HepG2 (cell line): Measurements from ENCODE around the gene TRIM8. TPM values are rescaled to one million over a fixed set of nuclear protein-coding genes. Genes with fewer than 3 reads are reported as not detected.

Source experiments
- ATAC-seq: fragments of 200-7000 bp; cut with Tn5 transposase; 3 replicates; pipeline ENCODE4 v1.9.1; 2020; ENCODE audit warnings: mild to moderate bottlenecking, moderate library complexity
- BruUV-seq: library from RNA; stranded (reverse); fragments of 400-500 nt; replicated peaks from 2 replicates; lab custom pipeline; 2021; lab: Mats Ljungman, UMichigan
- CTCF ChIA-PET: fragments of 300-600 bp; formaldehyde crosslinking; extraction: SDS; loops from one replicate; lab custom pipeline; 2021; ENCODE audit warnings: low total read pairs, inconsistent platforms, low intra/inter-chr PET ratio; lab: Yijun Ruan, JAX
- POLR2A ChIA-PET: fragments of 350-600 bp; sonication (Branson Sonifier 250); formaldehyde crosslinking; loops from one replicate; lab custom pipeline; 2020; ENCODE audit warnings: antibody characterized with exemption, inconsistent platforms; lab: Yijun Ruan, JAX
- DNase-seq: peaks from one replicate; pipeline ENCODE4 v3.0.0-alpha.2; 2015; ENCODE audit warnings: low spot score
- FAIRE-seq: peaks from 3 replicates; lab custom pipeline; 2011; peaks lifted over from hg19 to GRCh38; lab: Jason Lieb, UNC
- H2AFZ ChIP-seq: one replicate; pipeline ENCODE4 v1.6.1; 2011; ENCODE audit warnings: low read length, inconsistent platforms
- H3K27ac ChIP-seq: fragments of 300-600 bp; 3 replicates; pipeline ENCODE4 v1.8.0; 2011; ENCODE audit warnings: mixed run types, mild to moderate bottlenecking, mixed read lengths, low read length, inconsistent platforms; ENCODE audit not compliant: insufficient read depth; ENCODE audit errors: extremely low read length
- H3K27me3 ChIP-seq, 2 experiments: fragments of 200-600 bp in 1 of 2; 2 replicates in 1 of 2; 3 replicates in 1 of 2; pipeline versions ENCODE4 v1.6.0 to v1.8.0; 2011; ENCODE audit warnings: low read length in 2 of 2, mild to moderate bottlenecking in 2 of 2, moderate library complexity in 2 of 2, inconsistent platforms in 1 of 2; ENCODE audit not compliant: insufficient read depth in 2 of 2, control insufficient read depth in 1 of 2
- H3K36me3 ChIP-seq, 2 experiments: fragments of 200-600 bp in 1 of 2; replicated peaks in 1 of 2; 2 replicates in 1 of 2; 3 replicates in 1 of 2; pipeline versions ENCODE4 v1.5.1 to v1.8.0; 2011; ENCODE audit warnings: low read length in 2 of 2, inconsistent platforms in 1 of 2; ENCODE audit not compliant: insufficient read depth in 2 of 2, control insufficient read depth in 1 of 2
- H3K4me1 ChIP-seq: 2 replicates; pipeline ENCODE4 v1.5.1; 2012; ENCODE audit warnings: low read length, inconsistent platforms; ENCODE audit not compliant: insufficient read depth
- H3K4me2 ChIP-seq: 2 replicates; pipeline ENCODE4 v1.6.0; 2011; ENCODE audit warnings: low read depth, low read length, inconsistent platforms
- H3K4me3 ChIP-seq, 3 experiments: fragments of 200-600 bp in 1 of 3; sonication (generic), shearing (Covaris generic) in 1 of 3; replicated peaks in 1 of 3; 2 replicates each; pipeline ENCODE4 v1.5.1; 2011 to 2016; ENCODE audit warnings: low read length in 3 of 3, inconsistent platforms in 2 of 3, low read depth in 2 of 3, mild to moderate bottlenecking in 2 of 3, control low read depth in 1 of 3, mixed read lengths in 1 of 3; ENCODE audit not compliant: insufficient read depth in 1 of 3
- H3K79me2 ChIP-seq: one replicate; pipeline ENCODE4 v1.6.1; 2011; ENCODE audit warnings: low read length, inconsistent platforms; ENCODE audit not compliant: insufficient read depth
- H3K9ac ChIP-seq: 2 replicates; pipeline ENCODE4 v1.6.0; 2011; ENCODE audit warnings: mild to moderate bottlenecking, low read depth, low read length, inconsistent platforms; ENCODE audit not compliant: insufficient read depth
- H3K9me3 ChIP-seq: 2 replicates; pipeline ENCODE4 v1.5.1; 2012; ENCODE audit warnings: mild to moderate bottlenecking, low read length
- H4K20me1 ChIP-seq: 2 replicates; pipeline ENCODE4 v1.6.0; 2011; ENCODE audit warnings: inconsistent platforms, mild to moderate bottlenecking, low read length, moderate library complexity; ENCODE audit not compliant: insufficient read depth
- CBFB ChIP-seq: sonication (generic); formaldehyde crosslinking; IDR thresholded peaks from 2 replicates; pipeline ENCODE4 v1.4.0; 2020; ENCODE audit warnings: missing genetic modification reagents
- HMG20A ChIP-seq: IDR thresholded peaks from 2 replicates; pipeline ENCODE4 v1.6.1; 2016; ENCODE audit warnings: borderline replicate concordance
- HMG20B ChIP-seq: conservative IDR thresholded peaks from 2 replicates; pipeline ENCODE4 v1.6.1; 2016; ENCODE audit warnings: missing genetic modification reagents, missing compliant biosample characterization
- NFIC ChIP-seq: IDR thresholded peaks from 2 replicates; pipeline ENCODE4 v1.6.1; 2012; ENCODE audit warnings: mild to moderate bottlenecking, low read length, inconsistent platforms
- NR3C1 ChIP-seq: sonication (generic); formaldehyde crosslinking; IDR thresholded peaks from 2 replicates; pipeline ENCODE4 v1.4.0; 2020; ENCODE audit warnings: missing genetic modification reagents
- RXRA ChIP-seq: sonication (generic); formaldehyde crosslinking; IDR thresholded peaks from 2 replicates; pipeline ENCODE4 v1.5.1; 2020; ENCODE audit warnings: missing genetic modification reagents
- ZNF556 ChIP-seq: sonication (generic); formaldehyde crosslinking; IDR thresholded peaks from 2 replicates; pipeline ENCODE4 v1.4.0; 2020; ENCODE audit warnings: mild to moderate bottlenecking, missing genetic modification reagents, borderline replicate concordance
- ZNF589 ChIP-seq: sonication (generic); formaldehyde crosslinking; conservative IDR thresholded peaks from 2 replicates; pipeline ENCODE4 v1.8.0; 2022; ENCODE audit warnings: mild to moderate bottlenecking, moderate library complexity, missing genetic modification reagents
- ZNF644 ChIP-seq: IDR thresholded peaks from 2 replicates; pipeline ENCODE4 v1.6.1; 2016; ENCODE audit warnings: low read depth
- ZNF7 ChIP-seq: IDR thresholded peaks from 2 replicates; pipeline ENCODE4 v1.6.1; 2016; ENCODE audit warnings: missing biosample characterization, missing genetic modification reagents
- WGBS: methylation state at CpG from one replicate; pipeline ENCODE4 v1.1.6; 2017; ENCODE audit warnings: low lambda C conversion rate; 5-methylcytosine and 5-hydroxymethylcytosine counted together
- in situ Hi-C: cut with HindIII; loops from 2 replicates; pipeline ENCODE4 v1.10.0; 2017; ENCODE audit warnings: low pct_unique_long_range_greater_than_20kb; ENCODE audit not compliant: extremely low pct_ligation_motif_present
- intact Hi-C: fragments of 100-400 bp; cut with micrococcal nuclease; formaldehyde crosslinking; loops from one replicate; pipeline ENCODE4 v1.10.0; 2022; ENCODE audit not compliant: unreplicated experiment
- polyA plus RNA-seq, 8 experiments: library from polyadenylated mRNA; depleted of rRNA in 3 of 8; stranded (reverse) in 7 of 8; unstranded in 1 of 8; fragments of >200 nt; fragmentation: Illumina TruSeq in 4 of 8; extraction: Trizol in 4 of 8; gene quantifications; 2 replicates each; pipeline versions ENCODE4 v1.2.1 to v1.2.3, GENCODE V29; 2011 to 2016; ENCODE audit warnings: low read depth in 4 of 8, missing spikeins in 1 of 8, mixed read lengths in 1 of 8; ENCODE audit not compliant: insufficient read depth in 1 of 8
- total RNA-seq, 5 experiments: library from RNA; depleted of rRNA; stranded (reverse); fragments of >200 nt; fragmentation: Illumina TruSeq; extraction: Trizol; gene quantifications; 2 replicates each; pipeline ENCODE4 v1.2.3, GENCODE V29; 2016; ENCODE audit warnings: low read depth in 1 of 5
- TF ChIP-seq, protein P1 (sequence below): sonication (generic); formaldehyde crosslinking; IDR thresholded peaks from 2 replicates; pipeline ENCODE4 v1.4.0; 2020; ENCODE audit warnings: missing genetic modification reagents
- TF ChIP-seq, protein P2 (sequence below): sonication (generic); formaldehyde crosslinking; IDR thresholded peaks from 2 replicates; pipeline ENCODE4 v1.4.0; 2020; ENCODE audit warnings: low read depth, mild to moderate bottlenecking, missing genetic modification reagents
- TF ChIP-seq, protein P3 (sequence below): IDR thresholded peaks from 2 replicates; pipeline ENCODE4 v1.6.1; 2016; ENCODE audit warnings: low read depth, control low read depth
- TF ChIP-seq, protein P4 (sequence below), 2 experiments: IDR thresholded peaks; 2 replicates each; pipeline ENCODE4 v1.6.1; 2011 to 2012; ENCODE audit warnings: low read length in 2 of 2, borderline replicate concordance in 1 of 2, low read depth in 1 of 2, mild to moderate bottlenecking in 1 of 2, moderate library complexity in 1 of 2

Gene TRIM8
- total and polyA plus RNA-seq, 2 of the 13 experiments (the other 11 are each of a cell fraction or from before 2014, with no cell fraction given), result 38.9 to 66.5 TPM

- TF ChIP-seq, protein P1, sequence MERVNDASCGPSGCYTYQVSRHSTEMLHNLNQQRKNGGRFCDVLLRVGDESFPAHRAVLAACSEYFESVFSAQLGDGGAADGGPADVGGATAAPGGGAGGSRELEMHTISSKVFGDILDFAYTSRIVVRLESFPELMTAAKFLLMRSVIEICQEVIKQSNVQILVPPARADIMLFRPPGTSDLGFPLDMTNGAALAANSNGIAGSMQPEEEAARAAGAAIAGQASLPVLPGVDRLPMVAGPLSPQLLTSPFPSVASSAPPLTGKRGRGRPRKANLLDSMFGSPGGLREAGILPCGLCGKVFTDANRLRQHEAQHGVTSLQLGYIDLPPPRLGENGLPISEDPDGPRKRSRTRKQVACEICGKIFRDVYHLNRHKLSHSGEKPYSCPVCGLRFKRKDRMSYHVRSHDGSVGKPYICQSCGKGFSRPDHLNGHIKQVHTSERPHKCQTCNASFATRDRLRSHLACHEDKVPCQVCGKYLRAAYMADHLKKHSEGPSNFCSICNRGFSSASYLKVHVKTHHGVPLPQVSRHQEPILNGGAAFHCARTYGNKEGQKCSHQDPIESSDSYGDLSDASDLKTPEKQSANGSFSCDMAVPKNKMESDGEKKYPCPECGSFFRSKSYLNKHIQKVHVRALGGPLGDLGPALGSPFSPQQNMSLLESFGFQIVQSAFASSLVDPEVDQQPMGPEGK (CRISPR knock-in tag), result no peak
- TF ChIP-seq, protein P2, sequence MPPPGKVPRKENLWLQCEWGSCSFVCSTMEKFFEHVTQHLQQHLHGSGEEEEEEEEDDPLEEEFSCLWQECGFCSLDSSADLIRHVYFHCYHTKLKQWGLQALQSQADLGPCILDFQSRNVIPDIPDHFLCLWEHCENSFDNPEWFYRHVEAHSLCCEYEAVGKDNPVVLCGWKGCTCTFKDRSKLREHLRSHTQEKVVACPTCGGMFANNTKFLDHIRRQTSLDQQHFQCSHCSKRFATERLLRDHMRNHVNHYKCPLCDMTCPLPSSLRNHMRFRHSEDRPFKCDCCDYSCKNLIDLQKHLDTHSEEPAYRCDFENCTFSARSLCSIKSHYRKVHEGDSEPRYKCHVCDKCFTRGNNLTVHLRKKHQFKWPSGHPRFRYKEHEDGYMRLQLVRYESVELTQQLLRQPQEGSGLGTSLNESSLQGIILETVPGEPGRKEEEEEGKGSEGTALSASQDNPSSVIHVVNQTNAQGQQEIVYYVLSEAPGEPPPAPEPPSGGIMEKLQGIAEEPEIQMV (CRISPR knock-in tag), result no peak
- TF ChIP-seq, protein P3, sequence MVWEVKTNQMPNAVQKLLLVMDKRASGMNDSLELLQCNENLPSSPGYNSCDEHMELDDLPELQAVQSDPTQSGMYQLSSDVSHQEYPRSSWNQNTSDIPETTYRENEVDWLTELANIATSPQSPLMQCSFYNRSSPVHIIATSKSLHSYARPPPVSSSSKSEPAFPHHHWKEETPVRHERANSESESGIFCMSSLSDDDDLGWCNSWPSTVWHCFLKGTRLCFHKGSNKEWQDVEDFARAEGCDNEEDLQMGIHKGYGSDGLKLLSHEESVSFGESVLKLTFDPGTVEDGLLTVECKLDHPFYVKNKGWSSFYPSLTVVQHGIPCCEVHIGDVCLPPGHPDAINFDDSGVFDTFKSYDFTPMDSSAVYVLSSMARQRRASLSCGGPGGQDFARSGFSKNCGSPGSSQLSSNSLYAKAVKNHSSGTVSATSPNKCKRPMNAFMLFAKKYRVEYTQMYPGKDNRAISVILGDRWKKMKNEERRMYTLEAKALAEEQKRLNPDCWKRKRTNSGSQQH (CRISPR knock-in tag), result no peak
- TF ChIP-seq ZNF7 (no peak), CBFB (CRISPR knock-in tag) (no peak)
- TF ChIP-seq, all 625 proteins: peak for 3
Observed at GRCh38 chr10:102661658-102662028, 17.4 kb downstream of the TRIM8 start (continued).

DNA sequence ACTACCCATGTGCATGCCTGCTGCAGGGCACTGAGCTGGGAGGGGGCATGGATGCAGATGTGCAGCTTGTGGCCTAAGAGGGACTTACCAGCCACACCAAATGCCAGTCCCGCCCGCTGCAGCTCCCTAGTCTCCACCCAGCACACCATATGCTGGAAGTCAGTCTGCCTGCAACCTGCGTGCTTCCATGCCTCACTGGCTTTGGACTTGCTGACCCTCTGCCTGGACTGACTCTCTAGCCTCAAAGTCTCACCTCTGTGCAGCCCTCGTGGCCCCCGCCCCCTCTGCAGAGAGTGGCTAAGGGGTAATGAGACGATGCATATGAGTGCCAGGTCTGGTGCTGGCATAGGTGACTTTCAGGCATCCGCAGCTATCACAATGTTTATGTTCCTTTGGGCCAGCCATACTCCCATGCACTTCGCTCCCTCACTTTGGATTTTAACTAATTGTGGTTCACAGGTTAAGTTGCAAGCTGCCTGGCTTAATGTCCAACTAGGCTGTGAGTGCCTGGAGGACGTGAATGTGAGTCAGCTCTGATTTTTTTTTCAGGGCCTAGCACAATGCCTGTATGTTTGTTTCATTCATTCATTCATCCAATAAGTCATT, 21.7 kb downstream of the TRIM8 start:
- in situ Hi-C loops (no loop called here), intact Hi-C loops (no loop called here)
- Histone ChIP-seq H3K36me3 (no peaks in the 10 kb centered on the region), H2AFZ (no peak overlapping the region), H4K20me1 (no peaks in the 10 kb centered on the region), H3K9ac (peak overlapping the region; percentile 20; the same call in 1 of the 2 replicates), H3K79me2 (no peaks in the 10 kb centered on the region), H3K9me3 (no peaks in the 10 kb centered on the region), H3K27me3 (no peaks in the 10 kb centered on the region), H3K4me2 (peak overlapping the region; percentile 80), H3K4me3 (peak overlapping the region in 2 of 3 experiments; percentile 14 to 51; a peak in 3 of 6 replicates), H3K27ac (peak overlapping the region; percentile 57), H3K4me1 (peaks cover 88% of the 10 kb centered on the region)
- BruUV-seq, result no TSS peak
- ATAC-seq (peak; percentile 40), FAIRE-seq (peak; percentile 82), DNase-seq (peak; percentile 72)
- ChIA-PET POLR2A (interaction anchor here (0.6 to 2.2 kb wide), 12 partner anchors 9 to 148 kb away, joined by 3 to 8 read pairs (median 4); partner anchors contain the start of genes ARL3 and TRIM8), CTCF (no interaction called here)
- WGBS, result 7% methylated on average over 6 of the region's 9 CpGs
- TF ChIP-seq ZNF589 (CRISPR knock-in tag) (0 out of 2 replicates have a peak, but pooled peaks have one; percentile 52), ZNF556 (CRISPR knock-in tag) (peak; percentile 50; the same call in 1 of the 2 replicates), RXRA (CRISPR knock-in tag) (peak; percentile 27; the same call in 1 of the 2 replicates), NR3C1 (no peak), HMG20B (no peak), ZNF644 (0 out of 2 replicates have a peak, but pooled peaks have one; percentile 27), NFIC (no peak), HMG20A (CRISPR knock-in tag) (peak; percentile 47; the same call in 1 of the 2 replicates)
- TF ChIP-seq, protein P4, sequence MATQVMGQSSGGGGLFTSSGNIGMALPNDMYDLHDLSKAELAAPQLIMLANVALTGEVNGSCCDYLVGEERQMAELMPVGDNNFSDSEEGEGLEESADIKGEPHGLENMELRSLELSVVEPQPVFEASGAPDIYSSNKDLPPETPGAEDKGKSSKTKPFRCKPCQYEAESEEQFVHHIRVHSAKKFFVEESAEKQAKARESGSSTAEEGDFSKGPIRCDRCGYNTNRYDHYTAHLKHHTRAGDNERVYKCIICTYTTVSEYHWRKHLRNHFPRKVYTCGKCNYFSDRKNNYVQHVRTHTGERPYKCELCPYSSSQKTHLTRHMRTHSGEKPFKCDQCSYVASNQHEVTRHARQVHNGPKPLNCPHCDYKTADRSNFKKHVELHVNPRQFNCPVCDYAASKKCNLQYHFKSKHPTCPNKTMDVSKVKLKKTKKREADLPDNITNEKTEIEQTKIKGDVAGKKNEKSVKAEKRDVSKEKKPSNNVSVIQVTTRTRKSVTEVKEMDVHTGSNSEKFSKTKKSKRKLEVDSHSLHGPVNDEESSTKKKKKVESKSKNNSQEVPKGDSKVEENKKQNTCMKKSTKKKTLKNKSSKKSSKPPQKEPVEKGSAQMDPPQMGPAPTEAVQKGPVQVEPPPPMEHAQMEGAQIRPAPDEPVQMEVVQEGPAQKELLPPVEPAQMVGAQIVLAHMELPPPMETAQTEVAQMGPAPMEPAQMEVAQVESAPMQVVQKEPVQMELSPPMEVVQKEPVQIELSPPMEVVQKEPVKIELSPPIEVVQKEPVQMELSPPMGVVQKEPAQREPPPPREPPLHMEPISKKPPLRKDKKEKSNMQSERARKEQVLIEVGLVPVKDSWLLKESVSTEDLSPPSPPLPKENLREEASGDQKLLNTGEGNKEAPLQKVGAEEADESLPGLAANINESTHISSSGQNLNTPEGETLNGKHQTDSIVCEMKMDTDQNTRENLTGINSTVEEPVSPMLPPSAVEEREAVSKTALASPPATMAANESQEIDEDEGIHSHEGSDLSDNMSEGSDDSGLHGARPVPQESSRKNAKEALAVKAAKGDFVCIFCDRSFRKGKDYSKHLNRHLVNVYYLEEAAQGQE (IDR thresholded peaks at IDR 0.05; ENCODE audit: borderline replicate concordance in 1 of 2, low read depth in 1 of 2, low read length in 2 of 2), result no peak
